ENCODE results near the gene TNFAIP8L1.

The TNFAIP8L1 gene

DNA sequence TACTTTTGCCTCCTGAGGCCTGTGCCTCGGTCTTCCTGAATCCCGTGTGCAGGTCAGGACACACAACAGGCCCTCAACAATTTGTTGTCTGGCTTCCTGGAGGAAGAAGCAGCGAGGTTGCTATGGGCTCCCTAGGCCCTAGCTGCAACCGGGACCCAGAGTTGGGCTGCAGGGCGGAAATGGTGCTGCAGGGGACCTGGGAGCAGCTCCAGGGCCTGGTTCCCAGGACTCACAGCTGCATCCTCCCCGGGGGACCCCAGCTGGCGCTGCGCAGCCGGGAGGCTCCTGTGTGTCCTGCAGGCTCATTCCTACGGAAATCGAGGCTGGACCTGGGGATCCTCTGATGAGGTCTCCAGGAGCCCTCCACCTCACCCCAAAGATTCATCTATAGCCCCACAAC lies 999 bp upstream of the TNFAIP8L1 start:
- Histone ChIP-seq H2BK15ac (ENCODE audit: low read length) (no peak overlapping the region), H3K27ac (replicated peaks; ENCODE audit: low read length) (no peak overlapping the region), H3K4me2 (ENCODE audit: insufficient read depth, low read length, poor library complexity, severe bottlenecking) (no peak overlapping the region), H3K9me3 (replicated peaks in 1 of 2; ENCODE audit: control insufficient read depth in 2 of 2, insufficient read depth in 1 of 2, low read depth in 1 of 2, low read length in 2 of 2) (no peaks in the 10 kb centered on the region), H3K27me3 (ENCODE audit: control insufficient read depth in 3 of 3, insufficient read depth in 3 of 3, low read depth in 1 of 3, low read length in 3 of 3) (peaks cover 0 to 8% (median 8%) of the 10 kb centered on the region in 3 experiments), H4K8ac (ENCODE audit: low read depth, low read length) (no peak overlapping the region), H2BK12ac (ENCODE audit: low read length) (no peak overlapping the region), H3K36me3 (replicated peaks in 1 of 2; ENCODE audit: control insufficient read depth in 2 of 2, insufficient read depth in 2 of 2, low read length in 2 of 2) (no peaks in the 10 kb centered on the region), H3K4me3 (ENCODE audit: low read length in 2 of 2) (no peak overlapping the region), H3K9ac (ENCODE audit: low read depth, low read length, poor library complexity) (no peak overlapping the region), H3K23ac (ENCODE audit: low read depth, low read length, poor library complexity) (no peak overlapping the region), H3K14ac (ENCODE audit: low read length) (no peak overlapping the region), H2AFZ (ENCODE audit: low read length) (no peak overlapping the region), H3K18ac (ENCODE audit: low read length) (no peak overlapping the region), H2BK120ac (ENCODE audit: low read depth, low read length) (peak overlapping the region; percentile 65), H2AK5ac (ENCODE audit: low read depth, low read length) (peak overlapping the region; percentile 88), H3K4me1 (ENCODE audit: control insufficient read depth in 2 of 2, insufficient read depth in 1 of 2, low read depth in 1 of 2, low read length in 2 of 2) (peaks cover 6 to 12% of the 10 kb centered on the region in 2 donors), H2BK5ac (ENCODE audit: low read length) (no peak overlapping the region), H3K4ac (ENCODE audit: low read length) (no peak overlapping the region), H3K79me1 (ENCODE audit: low read depth, low read length) (no peaks in the 10 kb centered on the region), H4K91ac (ENCODE audit: low read depth, low read length, poor library complexity) (no peak overlapping the region)
- no peak for DNase-seq (ENCODE audit: low spot score)
- WGBS, 2 donors (ENCODE audit: extremely low coverage in 2 of 2, insufficient read length in 2 of 2, insufficient replicate concordance in 1 of 2): no CpG with 5 or more reads among the region's 11 CpGs

DNA sequence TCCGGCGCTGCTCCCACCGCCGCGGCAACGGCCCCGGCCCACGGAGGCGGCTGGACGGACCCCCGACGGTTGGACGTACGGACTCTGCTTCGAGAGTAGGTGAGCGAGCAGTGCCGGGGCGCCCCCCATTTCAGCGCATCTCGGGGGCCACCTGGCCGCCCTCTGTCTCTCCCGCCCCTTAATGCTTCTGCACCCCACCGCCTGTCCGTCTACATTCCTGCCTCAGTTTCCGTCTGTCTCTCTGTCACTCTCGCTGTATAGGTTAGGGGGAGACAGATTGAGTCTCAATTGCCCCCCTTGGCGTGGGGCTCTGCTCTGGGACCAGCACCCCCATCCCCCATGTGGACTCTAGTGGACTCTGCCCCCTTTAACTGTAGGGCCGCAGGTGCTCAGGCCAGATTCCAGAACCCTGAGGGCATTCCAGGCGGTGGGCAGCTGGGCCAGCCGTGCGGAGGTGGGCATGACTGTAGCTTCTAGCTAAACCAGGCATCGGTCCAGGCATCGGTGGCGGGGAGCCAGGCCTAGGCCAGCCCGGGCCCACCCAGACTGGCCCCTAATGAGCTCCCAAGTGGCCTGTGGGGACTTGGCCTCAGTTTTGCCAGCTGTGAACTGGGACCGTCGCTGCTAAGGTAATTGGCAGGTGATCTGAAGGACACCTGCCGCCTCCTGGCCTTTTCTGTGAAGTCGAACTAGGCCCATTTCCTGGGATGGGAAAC lies 373 bp downstream of the TNFAIP8L1 start:
- WGBS, 2 donors (ENCODE audit: extremely low coverage in 2 of 2, insufficient read length in 2 of 2, insufficient replicate concordance in 1 of 2): no CpG with 5 or more reads among the region's 39 CpGs
- peak overlapping the region; percentile 25 for H2BK15ac ChIP-seq (ENCODE audit: low read length)
- peak overlapping the region; percentile 56 for H2BK5ac ChIP-seq (ENCODE audit: low read length)
- H2AK5ac ChIP-seq (ENCODE audit: low read depth, low read length): peak overlapping the region; percentile 79
- H3K4me2 ChIP-seq (ENCODE audit: insufficient read depth, low read length, poor library complexity, severe bottlenecking): peak overlapping the region; percentile 88
- DNase-seq (ENCODE audit: low spot score): no peak
- no peaks in the 10 kb centered on the region for H3K9me3 ChIP-seq (replicated peaks in 1 of 2; ENCODE audit: control insufficient read depth in 2 of 2, insufficient read depth in 1 of 2, low read depth in 1 of 2, low read length in 2 of 2)
- no peaks in the 10 kb centered on the region for H3K36me3 ChIP-seq (replicated peaks in 1 of 2; ENCODE audit: control insufficient read depth in 2 of 2, insufficient read depth in 2 of 2, low read length in 2 of 2)
- peaks cover 6 to 12% of the 10 kb centered on the region in 2 donors for H3K4me1 ChIP-seq (ENCODE audit: control insufficient read depth in 2 of 2, insufficient read depth in 1 of 2, low read depth in 1 of 2, low read length in 2 of 2)
- H3K18ac ChIP-seq (ENCODE audit: low read length): peak overlapping the region; percentile 85
- no peak overlapping the region for H2BK12ac ChIP-seq (ENCODE audit: low read length)
- no peaks in the 10 kb centered on the region for H3K79me1 ChIP-seq (ENCODE audit: low read depth, low read length)
- peak overlapping the region; percentile 19 for H3K4ac ChIP-seq (ENCODE audit: low read length)
- H3K14ac ChIP-seq (ENCODE audit: low read length): no peak overlapping the region
- H4K91ac ChIP-seq (ENCODE audit: low read depth, low read length, poor library complexity): no peak overlapping the region
- H3K4me3 ChIP-seq (ENCODE audit: low read length in 2 of 2): peak overlapping the region; percentile 61 to 87
- H4K8ac ChIP-seq (ENCODE audit: low read depth, low read length): no peak overlapping the region
- peaks cover 0 to 8% (median 8%) of the 10 kb centered on the region in 3 experiments for H3K27me3 ChIP-seq (ENCODE audit: control insufficient read depth in 3 of 3, insufficient read depth in 3 of 3, low read depth in 1 of 3, low read length in 3 of 3)
- H3K9ac ChIP-seq (ENCODE audit: low read depth, low read length, poor library complexity): peak overlapping the region; percentile 86
- H3K23ac ChIP-seq (ENCODE audit: low read depth, low read length, poor library complexity): peak overlapping the region; percentile 2
- peak overlapping the region; percentile 95 for H2AFZ ChIP-seq (ENCODE audit: low read length)
- H2BK120ac ChIP-seq (ENCODE audit: low read depth, low read length): no peak overlapping the region
- no peak overlapping the region for H3K27ac ChIP-seq (replicated peaks; ENCODE audit: low read length)

DNA sequence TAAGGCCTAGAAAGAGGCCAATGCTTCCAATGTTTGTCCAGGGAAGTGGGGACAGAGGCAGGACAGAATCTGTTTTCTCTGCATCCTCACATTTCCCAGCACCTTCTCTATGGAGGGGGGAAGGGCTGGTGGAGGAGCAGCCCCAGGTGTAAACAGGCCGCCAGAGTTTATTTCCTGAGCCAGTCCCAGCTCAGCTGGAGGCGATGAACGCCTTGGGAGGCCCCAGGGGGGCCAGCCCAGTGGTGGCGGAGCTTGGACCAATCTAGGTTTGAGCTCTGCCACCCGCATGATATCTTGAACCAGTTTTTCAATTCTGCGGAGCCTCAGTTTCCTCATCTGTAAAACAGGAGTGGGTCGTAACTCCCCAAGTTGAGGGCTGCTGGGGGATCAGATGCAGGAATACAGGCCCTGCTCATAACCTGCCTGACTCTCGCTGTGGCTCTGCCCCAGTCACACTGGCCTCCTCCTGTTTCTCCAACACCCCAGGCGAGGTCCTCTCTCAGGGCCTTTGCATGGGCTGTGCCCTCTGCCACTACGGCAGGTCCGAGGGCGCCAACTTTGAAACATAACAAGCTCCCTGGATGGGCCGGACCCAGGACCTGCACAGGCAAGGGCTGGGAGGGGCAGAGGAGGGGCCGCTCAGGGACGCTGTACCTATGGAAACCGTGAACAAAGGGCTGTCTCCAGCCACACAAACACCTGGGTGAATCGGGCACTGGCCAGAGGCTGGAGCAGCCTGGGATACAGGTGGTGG lies 1.1 kb downstream of the TNFAIP8L1 start:
- H2BK120ac ChIP-seq (ENCODE audit: low read depth, low read length): no peak overlapping the region
- DNase-seq (ENCODE audit: low spot score): no peak
- H3K4me3 ChIP-seq (ENCODE audit: low read length in 2 of 2): peak overlapping the region in 1 of 2 donors; percentile 61

DNA sequence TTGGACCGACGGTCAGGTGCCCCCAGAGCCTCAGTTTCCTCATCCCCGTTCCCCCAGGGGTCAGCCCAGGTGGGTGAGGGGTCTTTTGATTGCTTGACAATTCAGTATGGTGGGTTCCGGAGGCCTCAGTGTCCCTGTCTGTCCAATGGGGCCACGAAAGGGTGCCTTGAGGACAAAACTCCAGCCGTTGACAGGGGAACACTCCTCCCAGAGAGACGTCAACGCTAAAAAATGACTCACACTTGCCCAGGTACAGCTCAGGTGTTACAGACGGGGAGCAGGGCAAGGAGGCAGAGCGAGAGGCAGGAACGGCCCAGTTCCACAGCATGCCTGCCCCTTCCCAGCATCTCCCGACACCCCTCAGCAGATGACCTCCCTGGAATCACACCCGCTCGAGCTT lies 1.8 kb downstream of the TNFAIP8L1 start:
- Histone ChIP-seq H3K27me3 (ENCODE audit: control insufficient read depth in 3 of 3, insufficient read depth in 3 of 3, low read depth in 1 of 3, low read length in 3 of 3) (peaks cover 0 to 8% (median 8%) of the 10 kb centered on the region in 3 experiments), H3K4me1 (ENCODE audit: control insufficient read depth in 2 of 2, insufficient read depth in 1 of 2, low read depth in 1 of 2, low read length in 2 of 2) (peaks cover 2 to 9% of the 10 kb centered on the region in 2 donors), H2BK12ac (ENCODE audit: low read length) (no peak overlapping the region), H3K9ac (ENCODE audit: low read depth, low read length, poor library complexity) (no peak overlapping the region), H3K18ac (ENCODE audit: low read length) (no peak overlapping the region), H4K91ac (ENCODE audit: low read depth, low read length, poor library complexity) (no peak overlapping the region), H3K23ac (ENCODE audit: low read depth, low read length, poor library complexity) (no peak overlapping the region), H2AK5ac (ENCODE audit: low read depth, low read length) (no peak overlapping the region), H2BK5ac (ENCODE audit: low read length) (no peak overlapping the region), H2BK15ac (ENCODE audit: low read length) (no peak overlapping the region), H3K4ac (ENCODE audit: low read length) (no peak overlapping the region), H3K4me2 (ENCODE audit: insufficient read depth, low read length, poor library complexity, severe bottlenecking) (no peak overlapping the region), H3K27ac (replicated peaks; ENCODE audit: low read length) (no peak overlapping the region), H3K4me3 (ENCODE audit: low read length in 2 of 2) (peak overlapping the region in 1 of 2 donors; percentile 39), H3K36me3 (replicated peaks in 1 of 2; ENCODE audit: control insufficient read depth in 2 of 2, insufficient read depth in 2 of 2, low read length in 2 of 2) (no peaks in the 10 kb centered on the region), H3K9me3 (replicated peaks in 1 of 2; ENCODE audit: control insufficient read depth in 2 of 2, insufficient read depth in 1 of 2, low read depth in 1 of 2, low read length in 2 of 2) (no peaks in the 10 kb centered on the region), H2BK120ac (ENCODE audit: low read depth, low read length) (no peak overlapping the region), H3K14ac (ENCODE audit: low read length) (no peak overlapping the region), H4K8ac (ENCODE audit: low read depth, low read length) (no peak overlapping the region), H3K79me1 (ENCODE audit: low read depth, low read length) (no peaks in the 10 kb centered on the region), H2AFZ (ENCODE audit: low read length) (no peak overlapping the region)
- WGBS, 2 donors (ENCODE audit: extremely low coverage in 2 of 2, insufficient read length in 2 of 2, insufficient replicate concordance in 1 of 2): no CpG with 5 or more reads among the region's 14 CpGs
- no peak for DNase-seq (ENCODE audit: low spot score)

More for the DNA sequence above, 1.1 kb downstream of the TNFAIP8L1 start:
- H4K8ac ChIP-seq (ENCODE audit: low read depth, low read length): no peak overlapping the region
- H2BK15ac ChIP-seq (ENCODE audit: low read length): no peak overlapping the region
- no peaks in the 10 kb centered on the region for H3K79me1 ChIP-seq (ENCODE audit: low read depth, low read length)
- H3K9ac ChIP-seq (ENCODE audit: low read depth, low read length, poor library complexity): no peak overlapping the region
- H2BK5ac ChIP-seq (ENCODE audit: low read length): peak overlapping the region; percentile 56
- no peaks in the 10 kb centered on the region for H3K9me3 ChIP-seq (replicated peaks in 1 of 2; ENCODE audit: control insufficient read depth in 2 of 2, insufficient read depth in 1 of 2, low read depth in 1 of 2, low read length in 2 of 2)
- H3K27me3 ChIP-seq (ENCODE audit: control insufficient read depth in 3 of 3, insufficient read depth in 3 of 3, low read depth in 1 of 3, low read length in 3 of 3): peaks cover 0 to 8% (median 8%) of the 10 kb centered on the region in 3 experiments
- peak overlapping the region; percentile 88 for H3K4me2 ChIP-seq (ENCODE audit: insufficient read depth, low read length, poor library complexity, severe bottlenecking)
- H3K36me3 ChIP-seq (replicated peaks in 1 of 2; ENCODE audit: control insufficient read depth in 2 of 2, insufficient read depth in 2 of 2, low read length in 2 of 2): no peaks in the 10 kb centered on the region
- peak overlapping the region; percentile 79 for H2AK5ac ChIP-seq (ENCODE audit: low read depth, low read length)
- no peak overlapping the region for H3K23ac ChIP-seq (ENCODE audit: low read depth, low read length, poor library complexity)
- H3K4me1 ChIP-seq (ENCODE audit: control insufficient read depth in 2 of 2, insufficient read depth in 1 of 2, low read depth in 1 of 2, low read length in 2 of 2): peaks cover 6 to 12% of the 10 kb centered on the region in 2 donors
- peak overlapping the region; percentile 85 for H3K18ac ChIP-seq (ENCODE audit: low read length)
- no peak overlapping the region for H2BK12ac ChIP-seq (ENCODE audit: low read length)
- no peak overlapping the region for H3K14ac ChIP-seq (ENCODE audit: low read length)
- no peak overlapping the region for H3K27ac ChIP-seq (replicated peaks; ENCODE audit: low read length)
- WGBS, 2 donors (ENCODE audit: extremely low coverage in 2 of 2, insufficient read length in 2 of 2, insufficient replicate concordance in 1 of 2): no CpG with 5 or more reads among the region's 17 CpGs
- no peak overlapping the region for H4K91ac ChIP-seq (ENCODE audit: low read depth, low read length, poor library complexity)
- no peak overlapping the region for H3K4ac ChIP-seq (ENCODE audit: low read length)
- H2AFZ ChIP-seq (ENCODE audit: low read length): no peak overlapping the region

Data from neuronal stem cell (in vitro differentiated cells).